GM12878 (cell line): ENCODE measurements around the gene CYS1. TPM values are rescaled to one million over a fixed set of nuclear protein-coding genes. Genes with fewer than 3 reads are reported as not detected.

Source experiments
- BACH1 ChIP-seq: fragments of 450-650 bp; IDR thresholded peaks from 2 replicates; pipeline ENCODE4 v1.6.1; 2017; ENCODE audit warnings: mild to moderate bottlenecking, borderline replicate concordance
- CHD4 ChIP-seq: fragments of 200-600 bp; sonication (generic); IDR thresholded peaks from 2 replicates; pipeline ENCODE4 v1.6.1; 2016; ENCODE audit warnings: mild to moderate bottlenecking
- EGR1 ChIP-seq, 2 experiments: IDR thresholded peaks; 1 replicate in 1 of 2; 2 replicates in 1 of 2; pipeline ENCODE4 v1.6.1; 2011 to 2012; ENCODE audit warnings: low read depth in 2 of 2, low read length in 2 of 2, borderline replicate concordance in 1 of 2, mild to moderate bottlenecking in 1 of 2, moderate library complexity in 1 of 2
- ESRRA ChIP-seq: IDR thresholded peaks from 2 replicates; pipeline ENCODE4 v1.6.1; 2012; ENCODE audit warnings: mild to moderate bottlenecking, low read length, improper control_type of control experiment
- FOXM1 ChIP-seq: IDR thresholded peaks from 2 replicates; pipeline ENCODE4 v1.6.1; 2012; ENCODE audit warnings: low read depth, mild to moderate bottlenecking, inconsistent platforms, low read length, moderate library complexity
- JUNB ChIP-seq: IDR thresholded peaks from 2 replicates; pipeline ENCODE4 v1.6.1; 2016; ENCODE audit warnings: antibody characterized with exemption, mild to moderate bottlenecking
- MEF2B ChIP-seq: fragments of 450-650 bp; IDR thresholded peaks from 2 replicates; pipeline ENCODE4 v1.6.1; 2018; ENCODE audit warnings: mild to moderate bottlenecking, moderate library complexity; ENCODE audit not compliant: partially characterized antibody, poor library complexity, severe bottlenecking
- MYC ChIP-seq: IDR thresholded peaks from 2 replicates; pipeline ENCODE4 v1.6.1; 2011; ENCODE audit warnings: mild to moderate bottlenecking, low read length, moderate library complexity, inconsistent platforms; ENCODE audit not compliant: insufficient read depth, insufficient replicate concordance, insufficient read length, severe bottlenecking
- PAX5 ChIP-seq: IDR thresholded peaks from 2 replicates; pipeline ENCODE4 v1.6.1; 2011; ENCODE audit warnings: low read depth, low read length, borderline replicate concordance
- RB1 ChIP-seq: fragments of 450-650 bp; formaldehyde crosslinking; IDR thresholded peaks from 2 replicates; pipeline ENCODE4 v1.6.1; 2017; ENCODE audit warnings: mild to moderate bottlenecking, borderline replicate concordance
- RFX5 ChIP-seq: IDR thresholded peaks from 2 replicates; pipeline ENCODE4 v1.6.1; 2011; ENCODE audit warnings: low read depth, low read length, improper control_type of control experiment
- SIN3A ChIP-seq: IDR thresholded peaks from 2 replicates; pipeline ENCODE4 v1.6.1; 2012; ENCODE audit warnings: low read depth, low read length, improper control_type of control experiment
- ZNF274 ChIP-seq: IDR thresholded peaks from one replicate; pipeline ENCODE4 v1.8.0; 2011; ENCODE audit not compliant: insufficient read length, insufficient read depth
- ZZZ3 ChIP-seq: IDR thresholded peaks from 2 replicates; pipeline ENCODE4 v1.6.1; 2011; ENCODE audit warnings: low read depth; ENCODE audit not compliant: control insufficient read depth, insufficient read length
- polyA plus RNA-seq, 11 experiments: library from polyadenylated mRNA; depleted of rRNA in 4 of 11; unstranded in 6 of 11; stranded (reverse) in 5 of 11; fragments of >200 nt; fragmentation: Nextera tagmentation in 4 of 11; fragmentation: Illumina TruSeq in 1 of 11; extraction: Ambion mirVana in 4 of 11; extraction: Trizol in 1 of 11; gene quantifications; 1 replicate in 1 of 11; 2 replicates in 10 of 11; pipeline versions ENCODE4 v1.2.1 to v1.2.3, GENCODE V29; 2011 to 2016; ENCODE audit warnings: inconsistent platforms in 2 of 11, missing spikeins in 2 of 11, low read depth in 1 of 11
- total RNA-seq, 4 experiments: library from RNA; depleted of rRNA in 3 of 4; stranded (reverse); fragments of >200 nt in 3 of 4; fragmentation: Illumina TruSeq in 1 of 4; extraction: Trizol in 1 of 4; gene quantifications; 2 replicates each; pipeline versions ENCODE4 v1.2.1 to v1.2.3, GENCODE V29; 2013 to 2021
- TF ChIP-seq, protein P1 (sequence below): fragments of 450-650 bp; IDR thresholded peaks from 2 replicates; pipeline ENCODE4 v1.6.1; 2017; ENCODE audit warnings: low read depth, mild to moderate bottlenecking, moderate library complexity
- TF ChIP-seq, protein P2 (sequence below): fragments of 450-650 bp; IDR thresholded peaks from 2 replicates; pipeline ENCODE4 v1.6.1; 2016; ENCODE audit warnings: mild to moderate bottlenecking
- TF ChIP-seq, protein P3 (sequence below): IDR thresholded peaks from 2 replicates; pipeline ENCODE4 v1.6.1; 2012; ENCODE audit warnings: low read length, inconsistent platforms
- TF ChIP-seq, protein P4 (sequence below): fragments of 450-650 bp; IDR thresholded peaks from 2 replicates; pipeline ENCODE4 v1.6.1; 2017; ENCODE audit warnings: antibody characterized with exemption, mild to moderate bottlenecking, moderate library complexity

The CYS1 gene
- total and polyA plus RNA-seq, 10 of the 15 experiments (the other 5 are each of a cell fraction or from before 2014, with no cell fraction given) = 0.35 to 6.4 (median 2.5) TPM

DNA sequence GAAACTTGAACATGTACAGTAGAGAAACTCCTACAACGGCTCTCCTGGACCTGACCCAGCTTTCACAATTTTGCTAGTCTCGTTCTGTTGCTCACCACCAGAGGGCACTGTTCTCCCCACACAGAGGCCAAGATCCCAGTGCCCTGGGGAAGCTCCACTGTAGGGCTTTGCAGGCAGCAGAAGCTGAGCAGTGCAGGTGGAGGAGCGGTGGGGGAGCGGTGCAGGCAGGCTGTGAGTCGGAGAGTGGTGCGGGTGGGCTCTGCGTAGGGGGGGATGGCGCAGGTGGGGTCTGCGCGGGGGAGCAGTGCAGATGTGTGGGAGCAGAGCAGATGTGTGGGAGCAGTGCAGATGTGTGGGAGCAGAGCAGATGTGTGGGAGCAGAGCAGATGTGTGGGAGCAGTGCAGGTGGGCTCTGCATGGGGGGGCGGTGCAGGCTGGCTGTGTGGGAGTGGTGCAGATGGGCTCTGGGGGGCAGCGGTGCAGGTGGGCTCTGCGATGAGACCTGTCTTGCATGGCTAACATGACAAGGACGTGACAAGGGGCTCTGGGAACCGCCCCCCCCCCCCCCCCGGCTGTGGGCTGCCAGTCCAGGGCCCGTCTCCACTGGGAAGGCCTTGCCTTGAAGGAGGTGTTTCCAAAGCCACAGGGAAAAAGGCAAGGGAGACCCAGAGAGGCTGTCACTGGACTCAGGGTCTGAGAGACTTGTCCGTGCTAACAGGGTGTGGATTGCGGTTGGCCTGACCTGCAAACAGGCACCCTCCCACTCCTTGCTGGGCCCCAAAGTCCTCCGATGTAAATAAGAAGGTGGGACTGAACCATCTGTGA, 7.3 kb downstream of the CYS1 start (continued):
- TF ChIP-seq, protein P1, sequence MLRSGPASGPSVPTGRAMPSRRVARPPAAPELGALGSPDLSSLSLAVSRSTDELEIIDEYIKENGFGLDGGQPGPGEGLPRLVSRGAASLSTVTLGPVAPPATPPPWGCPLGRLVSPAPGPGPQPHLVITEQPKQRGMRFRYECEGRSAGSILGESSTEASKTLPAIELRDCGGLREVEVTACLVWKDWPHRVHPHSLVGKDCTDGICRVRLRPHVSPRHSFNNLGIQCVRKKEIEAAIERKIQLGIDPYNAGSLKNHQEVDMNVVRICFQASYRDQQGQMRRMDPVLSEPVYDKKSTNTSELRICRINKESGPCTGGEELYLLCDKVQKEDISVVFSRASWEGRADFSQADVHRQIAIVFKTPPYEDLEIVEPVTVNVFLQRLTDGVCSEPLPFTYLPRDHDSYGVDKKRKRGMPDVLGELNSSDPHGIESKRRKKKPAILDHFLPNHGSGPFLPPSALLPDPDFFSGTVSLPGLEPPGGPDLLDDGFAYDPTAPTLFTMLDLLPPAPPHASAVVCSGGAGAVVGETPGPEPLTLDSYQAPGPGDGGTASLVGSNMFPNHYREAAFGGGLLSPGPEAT = no peak
- TF ChIP-seq ZNF274 = no peak
- TF ChIP-seq, protein P2, sequence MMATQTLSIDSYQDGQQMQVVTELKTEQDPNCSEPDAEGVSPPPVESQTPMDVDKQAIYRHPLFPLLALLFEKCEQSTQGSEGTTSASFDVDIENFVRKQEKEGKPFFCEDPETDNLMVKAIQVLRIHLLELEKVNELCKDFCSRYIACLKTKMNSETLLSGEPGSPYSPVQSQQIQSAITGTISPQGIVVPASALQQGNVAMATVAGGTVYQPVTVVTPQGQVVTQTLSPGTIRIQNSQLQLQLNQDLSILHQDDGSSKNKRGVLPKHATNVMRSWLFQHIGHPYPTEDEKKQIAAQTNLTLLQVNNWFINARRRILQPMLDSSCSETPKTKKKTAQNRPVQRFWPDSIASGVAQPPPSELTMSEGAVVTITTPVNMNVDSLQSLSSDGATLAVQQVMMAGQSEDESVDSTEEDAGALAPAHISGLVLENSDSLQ = no peak
- TF ChIP-seq CHD4 = no peak
- no peak for TF ChIP-seq JUNB
- no peak for TF ChIP-seq ESRRA
- TF ChIP-seq, protein P3, sequence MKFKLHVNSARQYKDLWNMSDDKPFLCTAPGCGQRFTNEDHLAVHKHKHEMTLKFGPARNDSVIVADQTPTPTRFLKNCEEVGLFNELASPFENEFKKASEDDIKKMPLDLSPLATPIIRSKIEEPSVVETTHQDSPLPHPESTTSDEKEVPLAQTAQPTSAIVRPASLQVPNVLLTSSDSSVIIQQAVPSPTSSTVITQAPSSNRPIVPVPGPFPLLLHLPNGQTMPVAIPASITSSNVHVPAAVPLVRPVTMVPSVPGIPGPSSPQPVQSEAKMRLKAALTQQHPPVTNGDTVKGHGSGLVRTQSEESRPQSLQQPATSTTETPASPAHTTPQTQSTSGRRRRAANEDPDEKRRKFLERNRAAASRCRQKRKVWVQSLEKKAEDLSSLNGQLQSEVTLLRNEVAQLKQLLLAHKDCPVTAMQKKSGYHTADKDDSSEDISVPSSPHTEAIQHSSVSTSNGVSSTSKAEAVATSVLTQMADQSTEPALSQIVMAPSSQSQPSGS = no peak
- TF ChIP-seq ZZZ3 = no peak
- no peak for TF ChIP-seq PAX5
- no peak for TF ChIP-seq MEF2B
- TF ChIP-seq EGR1 (IDR thresholded peaks at IDR 0.05; ENCODE audit: borderline replicate concordance in 1 of 2, low read depth in 2 of 2, low read length in 2 of 2) = 0 out of 3 replicates have a peak, but pooled peaks of 1 of the 2 experiments have one; percentile 37
- TF ChIP-seq MYC = no peak
- TF ChIP-seq, protein P4, sequence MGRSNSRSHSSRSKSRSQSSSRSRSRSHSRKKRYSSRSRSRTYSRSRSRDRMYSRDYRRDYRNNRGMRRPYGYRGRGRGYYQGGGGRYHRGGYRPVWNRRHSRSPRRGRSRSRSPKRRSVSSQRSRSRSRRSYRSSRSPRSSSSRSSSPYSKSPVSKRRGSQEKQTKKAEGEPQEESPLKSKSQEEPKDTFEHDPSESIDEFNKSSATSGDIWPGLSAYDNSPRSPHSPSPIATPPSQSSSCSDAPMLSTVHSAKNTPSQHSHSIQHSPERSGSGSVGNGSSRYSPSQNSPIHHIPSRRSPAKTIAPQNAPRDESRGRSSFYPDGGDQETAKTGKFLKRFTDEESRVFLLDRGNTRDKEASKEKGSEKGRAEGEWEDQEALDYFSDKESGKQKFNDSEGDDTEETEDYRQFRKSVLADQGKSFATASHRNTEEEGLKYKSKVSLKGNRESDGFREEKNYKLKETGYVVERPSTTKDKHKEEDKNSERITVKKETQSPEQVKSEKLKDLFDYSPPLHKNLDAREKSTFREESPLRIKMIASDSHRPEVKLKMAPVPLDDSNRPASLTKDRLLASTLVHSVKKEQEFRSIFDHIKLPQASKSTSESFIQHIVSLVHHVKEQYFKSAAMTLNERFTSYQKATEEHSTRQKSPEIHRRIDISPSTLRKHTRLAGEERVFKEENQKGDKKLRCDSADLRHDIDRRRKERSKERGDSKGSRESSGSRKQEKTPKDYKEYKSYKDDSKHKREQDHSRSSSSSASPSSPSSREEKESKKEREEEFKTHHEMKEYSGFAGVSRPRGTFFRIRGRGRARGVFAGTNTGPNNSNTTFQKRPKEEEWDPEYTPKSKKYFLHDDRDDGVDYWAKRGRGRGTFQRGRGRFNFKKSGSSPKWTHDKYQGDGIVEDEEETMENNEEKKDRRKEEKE = no peak
- no peak for TF ChIP-seq FOXM1
- no peak for TF ChIP-seq BACH1
- peak; percentile 65; the same call in 1 of the 2 replicates for TF ChIP-seq RB1
- 0 out of 2 replicates have a peak, but pooled peaks have one; percentile 20 for TF ChIP-seq RFX5
- TF ChIP-seq SIN3A = no peak
